Measurements from ENCODE around the gene MTSS2.

Gene MTSS2

GRCh38 chr16:70685938-70686375 lies at the start of gene MTSS2:
Gene MTSS2, minus strand, starts transcription at chr16:70686053. Its CDS starts 262 bp downstream, at chr16:70685791.
- no peak for DNase-seq (ENCODE audit: low read depth)

- peak; percentile 22 for DNase-seq (ENCODE audit: low read depth)
These were observed 49.5 kb upstream of the MTSS2 start for GRCh38 chr16:70735141-70735979.

- no peak for DNase-seq (ENCODE audit: low read depth)
These were observed 48.8 kb upstream of the MTSS2 start for GRCh38 chr16:70734522-70735095.

GRCh38 chr16:70730944-70731343 lies 45.1 kb upstream of the MTSS2 start:
- no peak for DNase-seq (ENCODE audit: low read depth)

GRCh38 chr16:70730031-70730430 lies 44.2 kb upstream of the MTSS2 start:
- no peak for DNase-seq (ENCODE audit: low read depth)

GRCh38 chr16:70729292-70729691 lies 43.4 kb upstream of the MTSS2 start:
- no peak for DNase-seq (ENCODE audit: low read depth)

- DNase-seq (ENCODE audit: low read depth) = no peak
These were observed 42.3 kb upstream of the MTSS2 start for GRCh38 chr16:70728150-70728549.

- no peak for DNase-seq (ENCODE audit: low read depth)
These were observed 41.1 kb upstream of the MTSS2 start for GRCh38 chr16:70726892-70727361.

- no peak for DNase-seq (ENCODE audit: low read depth)
These were observed 40.3 kb upstream of the MTSS2 start for GRCh38 chr16:70725912-70726828.

GRCh38 chr16:70725024-70725911 lies 39.4 kb upstream of the MTSS2 start:
- no peak for DNase-seq (ENCODE audit: low read depth)

- DNase-seq (ENCODE audit: low read depth) = no peak
These were observed 38.5 kb upstream of the MTSS2 start for GRCh38 chr16:70724146-70725023.

GRCh38 chr16:70723740-70724145 lies 37.9 kb upstream of the MTSS2 start:
- no peak for DNase-seq (ENCODE audit: low read depth)

- no peak for DNase-seq (ENCODE audit: low read depth)
These were observed 35.5 kb upstream of the MTSS2 start for GRCh38 chr16:70721202-70721963.

GRCh38 chr16:70720425-70721201 lies 34.8 kb upstream of the MTSS2 start:
- DNase-seq (ENCODE audit: low read depth) = no peak

GRCh38 chr16:70717065-70717464 lies 31.2 kb upstream of the MTSS2 start:
- DNase-seq (ENCODE audit: low read depth) = no peak

GRCh38 chr16:70715860-70716357 lies 30.1 kb upstream of the MTSS2 start:
- no peak for DNase-seq (ENCODE audit: low read depth)

- DNase-seq (ENCODE audit: low read depth) = no peak
These were observed 29.4 kb upstream of the MTSS2 start for GRCh38 chr16:70715055-70715858.
